ENCODE measurements around the gene EXD2. TPM values are rescaled to one million over a fixed set of nuclear protein-coding genes. Genes with fewer than 3 reads are reported as not detected.
"Not testable (repeated sequence)": the region's sequence is repeated elsewhere in the genome, so short reads cannot be mapped to it uniquely, and the experiment has no call there.

EXD2 gene
- total RNA-seq, 1 donor from 2014 or later, result 32.0 TPM

DNA sequence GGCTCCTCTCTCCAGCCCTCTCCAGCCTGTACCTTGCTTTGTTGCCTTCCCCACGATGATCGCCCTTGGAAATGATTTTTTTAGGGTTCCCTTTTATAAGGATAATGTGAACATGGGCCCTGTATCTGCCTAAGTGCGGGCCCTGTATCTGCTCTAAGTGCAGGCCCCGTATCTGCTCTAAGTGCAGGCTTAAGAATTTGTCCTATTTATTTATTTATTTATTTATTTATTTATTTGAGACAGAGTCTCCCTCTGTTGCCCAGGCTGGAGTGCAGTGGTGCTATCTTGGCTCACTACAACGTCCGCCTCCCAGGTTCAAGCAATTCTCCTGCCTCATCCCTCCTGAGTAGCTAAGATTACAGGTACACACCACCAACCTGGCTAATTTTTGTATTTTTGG, 91.2 kb downstream of the EXD2 start:
- no peak for DNase-seq

GRCh38 chr14:69284170-69284569, 92.9 kb downstream of the EXD2 start:
- no peak for DNase-seq

DNA sequence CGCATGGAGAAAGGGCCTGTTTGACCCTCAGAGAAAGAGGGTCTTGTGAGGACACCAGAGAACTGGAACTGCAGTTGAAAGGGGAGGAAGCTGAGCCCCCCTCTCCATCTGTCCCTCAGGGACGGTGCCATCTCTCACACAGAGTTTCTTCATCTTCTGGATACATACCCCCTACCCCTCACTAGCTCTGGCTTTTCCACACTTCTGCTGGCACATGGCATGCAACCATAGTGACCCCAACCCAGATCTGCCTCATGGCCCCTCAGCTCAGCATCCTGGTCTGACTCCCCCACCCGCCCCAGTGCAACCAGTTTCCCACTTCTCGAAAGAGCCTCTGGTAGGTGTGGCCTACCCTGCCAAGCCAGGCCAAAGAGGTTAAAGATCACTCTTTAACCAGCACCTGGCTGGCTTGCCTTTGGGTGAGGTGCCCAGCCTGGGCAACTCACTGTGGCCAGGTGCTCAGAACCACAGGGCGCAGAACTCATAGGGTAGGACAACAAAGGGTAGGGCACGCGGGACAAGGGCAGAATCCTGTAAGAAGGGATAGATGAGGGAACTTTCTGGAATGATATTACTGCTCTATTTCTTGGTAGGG, 94.5 kb downstream of the EXD2 start:
- no peak for DNase-seq

DNA sequence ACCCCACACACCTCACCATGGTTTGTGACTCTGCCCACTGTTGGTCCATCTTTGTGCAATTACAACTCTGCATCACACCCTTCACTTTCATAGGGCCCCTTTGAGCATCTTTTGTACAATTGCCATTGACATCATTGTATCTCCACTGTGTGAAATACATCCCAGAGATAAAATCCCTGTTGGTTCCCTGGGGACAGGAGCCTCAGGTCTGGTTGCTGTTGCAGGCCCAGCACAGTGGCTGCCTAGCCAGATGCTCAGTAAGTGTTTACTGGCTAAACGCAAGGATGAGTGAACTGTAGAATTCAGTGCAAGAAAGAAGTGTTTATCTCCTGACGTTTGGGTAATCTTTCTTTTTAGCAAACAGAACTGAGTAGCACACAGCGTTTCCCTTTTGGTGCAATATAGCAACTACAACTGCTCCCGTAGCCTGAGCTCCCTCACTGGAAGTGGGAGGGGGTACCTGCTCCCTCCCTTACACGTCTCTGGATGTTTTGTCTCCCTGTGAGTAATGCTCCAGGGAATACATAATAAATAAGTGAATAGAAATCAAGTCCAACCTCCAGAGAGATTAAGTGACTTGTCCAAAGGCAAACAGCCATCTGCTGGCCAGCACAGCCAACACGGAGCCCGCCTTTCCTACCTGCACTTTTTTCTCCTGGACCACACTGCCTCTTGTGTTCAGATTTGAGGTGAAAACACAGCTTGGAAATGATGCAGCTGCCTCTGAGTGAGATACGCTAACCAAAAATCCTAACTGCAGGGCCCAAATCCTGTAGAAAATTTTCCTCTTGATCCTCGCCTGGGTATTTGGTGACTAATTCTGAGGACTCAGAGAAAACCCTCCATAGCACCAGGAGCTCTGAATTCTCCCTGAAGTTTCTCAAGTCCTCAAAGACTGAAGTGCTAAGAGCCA, 96.1 kb downstream of the EXD2 start:
- DNase-seq, result peak; percentile 5

- peak; percentile 61 for DNase-seq
Observed at GRCh38 chr14:69288011-69288771, 96.9 kb downstream of the EXD2 start.

DNA sequence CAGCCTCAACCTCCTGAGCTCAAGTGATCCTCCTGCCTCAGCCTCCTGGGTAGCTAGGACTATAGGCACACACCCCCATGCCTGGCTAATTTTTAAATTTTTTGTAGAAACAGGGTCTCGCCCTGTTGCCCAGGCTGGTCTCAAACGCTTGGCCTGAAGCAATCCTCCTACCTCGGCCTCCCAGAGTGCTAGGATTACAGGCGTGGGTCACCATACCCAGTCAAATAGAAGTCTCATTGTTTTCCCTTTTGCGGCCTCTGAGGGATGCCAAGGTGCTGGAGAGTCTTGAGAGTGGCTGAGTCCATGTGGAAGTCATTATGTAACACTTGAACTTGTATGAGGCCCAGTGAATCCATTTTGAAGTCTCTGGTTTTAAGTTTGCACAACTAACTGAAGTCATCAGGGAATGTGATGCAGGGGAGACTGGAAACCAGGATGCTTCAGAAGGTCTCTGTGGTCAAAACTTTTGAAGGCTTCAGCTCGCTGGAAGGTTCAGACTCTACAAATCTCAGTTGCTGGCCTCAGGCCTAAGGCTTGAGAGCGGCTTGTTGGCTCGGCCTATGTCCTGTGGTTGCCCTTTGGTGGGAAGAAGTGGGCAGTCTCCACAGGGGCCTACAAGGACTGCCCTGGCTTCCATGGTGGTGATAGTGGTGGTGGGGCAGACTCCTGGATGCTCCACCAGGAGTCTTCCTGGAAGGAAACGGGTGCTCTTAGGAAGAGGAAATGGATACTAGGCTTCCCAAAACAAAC, 97.8 kb downstream of the EXD2 start:
- no peak for DNase-seq

GRCh38 chr14:69289811-69290520, 98.7 kb downstream of the EXD2 start:
- DNase-seq, result no peak

DNA sequence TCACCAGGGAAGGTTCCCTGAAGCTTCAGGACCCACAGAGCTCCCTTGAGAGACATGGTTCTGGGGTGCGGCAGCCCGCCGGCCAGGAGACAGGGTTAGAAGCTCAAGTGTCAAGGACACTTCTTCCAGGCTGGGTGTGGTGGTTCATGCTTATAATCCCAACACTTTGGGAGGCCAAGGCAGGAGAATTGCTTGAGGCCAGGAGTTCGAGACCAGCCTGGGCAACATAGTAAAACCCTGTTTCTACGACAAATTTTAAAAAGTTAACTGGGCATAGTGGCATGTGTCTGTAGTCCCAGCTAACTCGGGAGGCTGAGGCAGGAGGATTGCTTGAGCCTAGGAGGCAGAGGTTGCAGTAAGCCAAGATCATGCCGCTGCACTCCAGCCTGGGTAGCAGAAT, 99.6 kb downstream of the EXD2 start:
- not testable (repeated sequence) for DNase-seq

DNA sequence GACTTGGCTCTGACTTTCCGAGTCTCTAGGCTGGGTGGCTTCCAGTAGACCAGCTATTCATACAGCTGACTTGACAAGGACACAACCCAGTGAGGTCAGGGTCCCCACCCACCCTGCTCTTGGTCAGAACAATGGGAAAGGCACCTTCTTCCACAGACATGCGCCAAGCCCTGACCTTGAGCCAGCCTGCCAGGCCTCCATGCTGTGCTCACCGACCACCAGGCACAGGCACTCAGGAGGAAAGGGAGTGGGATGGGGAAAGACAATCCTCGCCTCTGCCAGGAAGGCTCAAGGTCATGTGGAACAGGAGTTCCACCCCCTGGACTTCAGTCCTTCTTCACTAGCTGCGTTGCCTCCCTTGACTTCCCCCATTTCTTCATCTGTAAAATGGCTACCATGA, 100.1 kb downstream of the EXD2 start:
- DNase-seq, result no peak

DNA sequence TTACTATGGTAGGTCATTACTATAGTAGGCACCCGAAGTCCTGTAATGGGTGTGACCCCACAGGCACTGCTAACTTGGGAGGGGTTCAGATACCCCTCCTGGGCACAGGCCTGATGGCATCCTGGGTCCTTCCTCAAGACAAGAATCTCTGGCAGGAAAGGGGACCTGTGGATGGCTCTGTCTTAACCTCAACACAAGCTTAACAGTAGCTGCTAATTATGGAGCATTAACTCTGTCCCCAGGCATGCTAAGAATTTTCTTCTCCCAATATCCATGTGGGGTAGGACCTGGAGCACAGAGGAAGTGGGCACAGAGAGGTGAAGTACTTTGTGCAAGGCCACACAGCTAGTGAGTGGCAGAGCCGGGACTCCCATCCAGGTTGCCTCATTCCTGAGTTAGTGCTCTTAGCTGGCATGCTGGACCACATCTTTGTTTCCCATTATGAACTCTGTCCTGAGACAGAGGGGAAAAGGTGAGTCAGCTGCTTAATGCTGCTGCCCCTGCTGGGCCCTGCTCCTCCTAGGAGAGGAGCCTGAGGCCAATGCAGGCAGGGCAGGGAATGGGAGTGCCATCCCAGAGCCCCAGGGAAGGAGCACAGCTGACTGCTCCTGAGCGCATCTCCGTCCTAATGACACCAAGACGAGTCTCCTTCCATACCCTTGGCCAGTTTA, 100.7 kb downstream of the EXD2 start:
- peak; percentile 14 for DNase-seq

Other genes with a start within 250 kb of the EXD2 start
- 233 and 441 TPM in 2 replicates for gene ACTN1, start 212.2 kb upstream of the EXD2 start, total RNA-seq
- 13.6 and 17.4 TPM in 2 replicates for gene DCAF5, start 38.4 kb upstream of the EXD2 start, total RNA-seq
- gene GALNT16, start 68.7 kb downstream of the EXD2 start, total RNA-seq, result 0.17 and 0.19 TPM in 2 replicates
- gene ERH, start 206.8 kb downstream of the EXD2 start, total RNA-seq, result 113 and 124 TPM in 2 replicates
- gene SLC39A9, start 207.2 kb downstream of the EXD2 start, total RNA-seq, result 125 and 156 TPM in 2 replicates

Measured in dermis blood vessel endothelial cell (primary cell).